BJ (cell line): ENCODE results near the gene MVB12B. TPM values are rescaled to one million over a fixed set of nuclear protein-coding genes. Genes with fewer than 3 reads are reported as not detected.

Experiments
- CTCF ChIA-PET: fragments of 350-600 bp; formaldehyde crosslinking; extraction: SDS; loops from one replicate; lab custom pipeline; 2021; ENCODE audit warnings: antibody characterized with exemption, inconsistent platforms; lab: Yijun Ruan, JAX
- POLR2A ChIA-PET: fragments of 300-600 bp; sonication (Branson Sonifier 250); formaldehyde crosslinking; extraction: SDS; loops from one replicate; lab custom pipeline; 2021; ENCODE audit warnings: antibody characterized with exemption; lab: Charles Lee
- DNase-seq: peaks from one replicate; pipeline ENCODE4 v3.0.0-alpha.2; 2011; ENCODE audit warnings: low read depth
- H3K27me3 ChIP-seq: 2 replicates; pipeline ENCODE4 v1.6.0; 2011; ENCODE audit warnings: low read length; ENCODE audit not compliant: control insufficient read depth, insufficient read depth
- H3K36me3 ChIP-seq: 2 replicates; pipeline ENCODE4 v1.5.1; 2011; ENCODE audit warnings: low read length; ENCODE audit not compliant: control insufficient read depth, insufficient read depth
- H3K4me3 ChIP-seq: 2 replicates; pipeline ENCODE4 v1.5.1; 2011; ENCODE audit warnings: low read depth, mild to moderate bottlenecking, control low read depth, low read length
- CTCF ChIP-seq: IDR thresholded peaks from 2 replicates; pipeline ENCODE4 v1.5.1; 2011; ENCODE audit warnings: low read depth, mild to moderate bottlenecking, control low read depth, inconsistent platforms, low read length, moderate library complexity; ENCODE audit not compliant: insufficient read depth
- polyA plus RNA-seq: library from polyadenylated mRNA; depleted of rRNA; stranded (reverse); fragments of >200 nt; gene quantifications from 2 replicates; pipeline ENCODE4 v1.2.3, GENCODE V29; 2011

MVB12B gene
- polyA plus RNA-seq, 1 experiment, result 2.7 TPM

DNA sequence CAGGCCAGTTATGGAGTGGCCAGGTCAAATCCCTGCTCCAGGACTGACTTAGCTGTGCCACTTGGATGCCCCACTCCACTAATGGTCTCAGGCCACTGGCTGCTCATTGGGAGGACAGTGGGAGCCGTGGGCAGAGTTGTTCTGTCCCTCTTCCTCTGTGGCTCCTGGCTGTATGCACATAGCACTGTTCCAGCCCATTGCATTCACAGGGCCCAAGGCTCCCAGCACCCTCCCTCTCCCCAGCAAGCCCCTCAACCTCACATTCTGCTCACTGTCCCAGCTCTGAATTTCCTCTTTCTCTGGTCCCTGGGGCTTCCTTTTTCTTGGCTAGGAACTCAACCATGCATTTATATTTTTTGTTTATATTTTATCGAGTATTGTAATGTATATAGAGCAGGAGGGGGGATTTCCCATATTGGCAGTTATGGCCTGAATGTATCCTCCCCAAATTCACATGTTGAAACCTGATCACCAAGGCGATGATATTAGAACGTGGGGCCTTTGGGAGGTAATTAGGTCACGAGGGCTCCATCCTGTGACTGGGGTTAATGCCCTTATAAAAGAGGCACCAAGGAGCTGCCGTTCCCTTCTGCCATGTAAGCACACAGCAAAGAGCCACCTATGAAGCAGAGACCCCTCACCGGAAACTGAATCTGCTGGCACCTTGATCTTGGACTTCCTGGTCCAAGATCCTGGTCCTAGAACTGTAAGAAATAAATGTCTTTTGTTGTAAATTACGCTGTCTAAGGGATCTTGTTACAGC is 17.0 kb upstream of the MVB12B start:
- TF ChIP-seq CTCF, result no peak
- H3K27me3 ChIP-seq, result peaks cover 5% of the 10 kb centered on the region
- H3K36me3 ChIP-seq, result no peaks in the 10 kb centered on the region
- POLR2A ChIA-PET, result no interaction called here
- no peak for DNase-seq
- CTCF ChIA-PET, result interaction anchor here (0.9 to 3.8 kb wide), 3 partner anchors 7 to 182 kb away, joined by 3 to 22 read pairs (median 11); no protein-coding TSS in a partner anchor
- no peak overlapping the region for H3K4me3 ChIP-seq

GRCh38 chr9:126312584-126313551 is 13.8 kb upstream of the MVB12B start:
- H3K36me3 ChIP-seq, result no peaks in the 10 kb centered on the region
- POLR2A ChIA-PET, result no interaction called here
- no peak for TF ChIP-seq CTCF
- H3K4me3 ChIP-seq, result no peak overlapping the region
- CTCF ChIA-PET, result interaction anchor here (1.0 to 1.2 kb wide), 2 partner anchors 86 to 179 kb away, joined by 3 to 4 read pairs; no protein-coding TSS in a partner anchor
- no peak for DNase-seq
- peaks cover 3% of the 10 kb centered on the region for H3K27me3 ChIP-seq

DNA sequence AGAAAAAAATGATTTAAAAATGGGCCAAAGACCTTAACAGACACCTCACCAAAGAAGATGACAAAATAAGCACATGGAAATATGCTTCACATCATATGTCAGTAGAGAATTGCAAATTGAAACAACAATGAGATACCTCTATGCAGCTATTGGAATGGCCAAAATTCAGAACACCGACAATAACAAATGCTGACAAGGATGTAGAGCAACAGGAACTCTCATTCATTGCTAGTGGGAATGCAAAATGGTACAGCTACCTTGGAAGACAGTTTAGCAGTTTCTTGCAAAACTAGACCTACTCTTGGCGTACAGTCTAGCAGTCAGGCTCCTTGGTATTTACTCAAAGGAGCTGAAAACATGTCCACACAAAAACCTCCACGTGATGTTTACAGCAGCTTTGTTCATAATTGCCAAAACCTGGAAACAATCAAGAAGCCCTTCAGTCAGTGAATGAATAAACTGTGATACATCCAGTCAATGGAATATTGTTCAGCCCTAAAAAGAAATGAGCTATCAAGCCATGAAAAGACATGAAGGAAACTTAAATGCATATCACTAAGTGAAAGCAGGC is 10.5 kb upstream of the MVB12B start:
- DNase-seq, result no peak
- Histone ChIP-seq H3K36me3 (no peaks in the 10 kb centered on the region), H3K27me3 (peaks cover 2% of the 10 kb centered on the region; the same call in 1 of the 2 replicates), H3K4me3 (no peak overlapping the region)
- TF ChIP-seq CTCF, result no peak
- POLR2A ChIA-PET, result no interaction called here
- CTCF ChIA-PET, result interaction anchor here (1.1 to 4.9 kb wide), 7 partner anchors 13 to 184 kb away, joined by 3 to 34 read pairs (median 7); no protein-coding TSS in a partner anchor

DNA sequence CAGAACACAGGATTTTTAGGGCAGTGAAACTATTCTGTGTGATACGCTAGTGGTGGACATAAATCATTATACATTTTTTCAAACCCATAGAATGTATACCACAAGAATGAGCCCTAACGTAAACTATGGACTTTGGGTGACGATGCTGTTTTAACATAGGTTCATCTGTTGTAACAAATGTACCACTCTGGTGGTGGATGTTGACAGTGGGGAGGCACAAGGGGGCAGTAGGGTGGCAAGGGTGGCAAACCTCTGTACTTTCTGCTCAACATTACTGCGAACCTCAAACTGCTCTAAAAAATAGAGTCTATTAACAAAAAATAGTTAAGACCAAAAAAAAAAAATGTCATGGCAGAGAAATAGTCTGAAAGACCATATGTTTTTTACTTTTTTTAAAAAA is 9.1 kb upstream of the MVB12B start:
- CTCF ChIA-PET, result interaction anchor here (0.6 to 4.9 kb wide), 9 partner anchors 9 to 639 kb away, joined by 3 to 34 read pairs (median 5); no protein-coding TSS in a partner anchor
- H3K27me3 ChIP-seq, result peaks cover 2% of the 10 kb centered on the region; the same call in 1 of the 2 replicates
- TF ChIP-seq CTCF, result peak; percentile 18; the same call in 1 of the 2 replicates

More for the DNA sequence above, 9.1 kb upstream of the MVB12B start:
- H3K4me3 ChIP-seq, result no peak overlapping the region
- POLR2A ChIA-PET, result no interaction called here
- no peak for DNase-seq
- no peaks in the 10 kb centered on the region for H3K36me3 ChIP-seq
